GM19438 (cell line): ENCODE results near the gene PNPLA8.
"Not testable (repeated sequence)": the region's sequence is repeated elsewhere in the genome, so short reads cannot be mapped to it uniquely, and the experiment has no call there.

Experiments used
- ATAC-seq: cut with Tn5 transposase; IDR thresholded peaks from one replicate; pipeline ENCODE4 v1.9.1; 2021; ENCODE audit warnings: low read depth; ENCODE audit not compliant: unreplicated experiment

PNPLA8 gene

DNA sequence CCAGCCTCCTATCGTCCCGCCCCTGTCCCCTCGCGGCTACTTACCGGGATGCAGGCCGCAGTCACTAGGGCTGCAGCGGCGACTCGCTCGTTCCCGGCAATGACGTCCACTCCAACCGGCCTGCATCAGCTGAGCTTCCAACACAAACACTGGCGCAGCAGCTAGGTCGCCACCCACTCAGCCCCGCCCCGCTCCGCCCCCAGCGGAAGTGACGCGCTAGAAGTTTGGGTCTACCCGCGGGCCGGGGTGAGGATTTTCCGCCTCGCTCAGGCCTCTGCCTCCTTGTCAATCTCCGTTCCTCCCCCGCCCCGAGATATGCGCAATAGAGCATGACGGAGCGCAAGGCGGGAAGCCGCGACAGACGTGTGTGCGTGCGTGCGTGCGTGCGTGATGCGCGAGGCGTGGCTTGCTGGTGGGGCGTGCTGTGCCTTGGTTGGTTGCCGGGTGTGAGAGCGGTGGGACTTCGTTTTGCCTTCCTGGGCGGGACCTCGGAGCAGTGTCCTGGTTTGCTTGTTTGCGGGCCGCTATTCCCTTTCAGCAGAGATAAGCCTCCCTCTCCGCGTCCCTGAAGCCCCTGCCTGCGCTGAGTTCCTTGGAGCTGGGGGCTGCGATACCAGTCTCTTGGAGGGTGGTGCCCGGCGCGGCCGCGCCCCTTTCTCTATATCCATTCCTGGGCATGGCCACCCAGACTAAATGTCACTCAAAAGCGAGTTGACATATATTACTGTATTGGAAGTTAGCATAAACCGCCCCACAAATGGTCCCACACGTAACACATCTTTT is at the start of gene PNPLA8:
Gene PNPLA8 (minus strand): TSS at position 151 of the 783 bp plus-strand sequence. CDS start 10,644 bp downstream, outside the sequence.
- ATAC-seq: peak; percentile 93

DNA sequence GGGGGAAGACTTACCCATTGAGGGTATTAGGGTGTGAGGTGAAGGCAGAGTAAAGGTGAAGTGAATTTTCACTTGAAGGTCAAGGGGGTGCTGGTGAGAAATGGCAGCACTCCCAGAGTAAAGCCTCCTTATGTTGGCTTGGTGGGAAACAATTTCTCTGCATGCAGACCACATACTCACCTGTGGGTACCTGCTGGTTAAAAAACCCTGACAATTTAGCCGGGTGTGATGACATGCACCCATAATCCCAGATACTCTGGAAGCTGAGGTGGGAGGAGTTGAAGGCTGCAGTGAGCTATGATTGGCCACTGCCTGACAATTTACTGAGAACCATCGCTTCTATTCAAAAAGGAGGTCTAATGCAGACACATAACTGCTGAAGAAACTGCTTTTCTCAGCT is 49.2 kb upstream of the PNPLA8 start:
- ATAC-seq: no peak

GRCh38 chr7:108572480-108572879 is 46.5 kb upstream of the PNPLA8 start:
- no peak for ATAC-seq

DNA sequence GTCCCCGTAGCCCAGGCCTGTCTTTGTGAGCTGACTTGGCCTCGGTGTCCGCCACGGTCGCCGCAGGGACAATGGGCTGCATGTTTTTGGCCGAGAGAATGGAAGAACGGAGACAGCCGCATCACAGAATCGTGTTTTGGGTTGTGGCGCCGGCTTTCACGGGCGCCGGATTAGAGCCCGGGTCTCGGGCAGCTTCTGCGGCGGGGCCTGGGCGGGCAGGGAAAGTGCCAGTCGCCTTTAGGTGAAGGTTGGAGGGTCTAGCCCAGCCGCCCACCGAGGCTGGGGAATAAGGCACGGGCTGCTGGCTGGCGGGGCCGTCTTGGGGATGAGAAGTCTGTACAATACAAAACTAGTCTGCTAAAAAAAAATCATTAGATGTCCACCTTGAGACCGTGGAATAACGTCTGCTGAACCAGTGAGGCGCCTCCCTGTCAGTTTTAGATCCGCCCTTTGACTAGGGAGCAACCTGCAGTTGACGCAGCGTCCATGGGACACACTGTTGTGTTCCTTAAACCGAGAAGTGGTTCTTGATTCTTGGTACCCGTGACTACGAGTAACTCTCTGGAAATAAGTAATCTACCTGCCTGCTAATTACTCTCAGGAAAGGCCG is 44.3 kb upstream of the PNPLA8 start:
- ATAC-seq: peak; percentile 40

DNA sequence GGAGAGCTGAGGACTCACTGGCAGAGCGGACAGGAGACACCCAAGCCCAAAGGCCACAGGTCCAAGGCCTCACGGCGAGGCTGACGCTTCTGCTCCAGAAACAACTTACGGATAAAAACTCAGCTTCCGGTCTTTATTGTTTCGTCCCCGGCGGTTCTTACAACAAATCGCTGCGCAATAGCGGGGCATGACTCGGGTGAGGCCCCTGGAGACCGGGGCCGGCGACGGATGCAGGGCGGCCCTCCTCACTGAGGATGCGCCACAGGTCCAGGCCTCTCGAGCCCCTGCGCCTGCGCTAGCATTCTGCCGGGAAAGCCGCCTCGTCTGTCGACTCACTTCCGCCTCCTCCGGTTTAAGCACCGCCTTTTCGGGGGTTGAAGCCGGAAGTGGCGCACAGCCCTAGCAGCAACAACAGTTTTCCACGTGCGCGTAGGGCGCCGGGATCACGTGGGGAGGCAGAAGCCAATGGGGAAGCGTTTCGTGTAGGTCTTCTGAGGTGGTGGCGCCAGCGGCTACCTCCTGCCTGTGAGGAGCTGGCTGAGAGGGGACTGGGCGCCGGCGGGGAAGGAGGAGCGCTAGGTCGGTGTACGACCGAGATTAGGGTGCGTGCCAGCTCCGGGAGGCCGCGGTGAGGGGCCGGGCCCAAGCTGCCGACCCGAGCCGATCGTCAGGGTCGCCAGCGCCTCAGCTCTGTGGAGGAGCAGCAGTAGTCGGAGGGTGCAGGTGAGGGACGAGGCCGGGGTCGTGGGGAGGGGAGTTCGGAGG is 43.6 kb upstream of the PNPLA8 start, which contains the start of the genes DNAJB9 and THAP5:
Gene DNAJB9 (plus strand): TSS at position 494 of the 765 bp plus-strand sequence. CDS start 1,853 bp downstream, outside the sequence.
Gene THAP5 (minus strand): TSS at position 326 of the 765 bp plus-strand sequence. CDS start 137 bp downstream, at position 189.
- ATAC-seq: peak; percentile 90

DNA sequence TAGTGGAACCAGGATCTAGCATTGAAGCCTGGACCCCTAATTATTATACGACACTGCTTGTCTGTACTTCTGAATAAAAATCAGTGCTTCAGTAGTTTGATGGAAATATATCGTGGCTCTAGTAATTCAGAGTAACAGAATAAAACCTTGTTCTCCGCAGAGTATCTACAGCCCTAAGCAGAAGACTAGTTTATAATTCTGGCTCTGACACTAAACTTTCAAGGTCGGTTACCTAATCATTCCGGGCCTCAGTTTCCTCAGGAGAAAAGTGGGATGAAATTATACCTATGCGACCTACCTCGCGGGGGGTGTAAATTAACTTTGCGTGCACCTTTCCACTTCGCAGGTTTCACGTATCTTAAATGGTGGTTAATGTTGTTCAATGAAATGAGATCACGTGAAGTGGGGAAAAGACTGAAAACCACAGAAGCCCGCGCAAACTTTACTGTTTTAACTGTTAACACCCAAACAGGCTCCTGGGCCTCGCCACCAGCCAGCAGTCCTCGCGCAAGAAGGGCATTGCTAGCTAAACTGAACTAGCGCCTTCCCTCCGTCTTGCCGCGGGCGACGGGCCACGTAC is 43.0 kb upstream of the PNPLA8 start:
- no peak for ATAC-seq

DNA sequence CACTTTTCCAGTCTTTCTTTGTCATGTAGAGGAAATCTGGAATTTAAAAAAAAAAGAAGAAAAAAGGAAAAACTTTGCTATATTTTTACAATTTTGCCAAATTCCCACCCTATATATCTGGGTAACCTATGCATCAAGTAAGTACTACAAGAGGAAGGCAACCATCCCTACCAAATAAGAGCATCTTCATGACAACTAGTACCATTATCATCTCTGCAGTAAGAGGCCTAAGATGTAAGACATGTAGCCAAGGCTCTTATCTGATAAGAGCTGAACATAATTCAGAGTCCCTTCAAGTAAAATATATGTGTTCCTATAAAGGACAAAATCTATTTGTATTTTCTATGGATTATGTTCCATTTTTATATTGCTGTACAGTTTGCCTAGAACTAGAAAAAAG is 40.1 kb upstream of the PNPLA8 start:
- ATAC-seq: no peak

DNA sequence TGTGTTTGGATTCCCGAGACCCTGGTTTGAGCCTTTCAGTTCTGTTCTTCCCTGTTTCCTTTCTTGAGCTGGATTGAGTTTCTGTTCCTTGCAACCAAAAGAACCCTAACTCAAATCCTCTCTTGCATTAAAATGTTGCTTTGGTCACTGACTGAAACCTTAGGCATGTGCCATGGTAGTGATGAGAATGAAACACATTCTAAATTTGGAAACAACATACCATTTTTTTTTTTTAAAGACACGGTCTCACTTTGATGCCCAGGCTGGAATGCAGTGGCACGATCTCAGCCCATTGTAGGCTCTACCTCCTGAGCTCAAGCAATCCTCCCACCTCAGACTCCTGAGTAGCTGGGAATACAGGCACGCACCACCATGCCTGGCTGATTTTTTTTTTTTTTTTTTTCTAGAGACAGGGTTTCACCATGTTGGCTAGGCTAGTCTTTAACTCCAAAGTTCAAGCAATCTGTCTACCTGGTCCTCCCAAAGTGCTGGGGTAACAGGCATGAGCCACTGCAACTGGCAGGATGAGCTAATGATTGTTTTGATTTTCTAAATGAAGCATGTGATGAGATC is 35.2 kb upstream of the PNPLA8 start:
- no peak for ATAC-seq

- ATAC-seq: no peak
Measured at GRCh38 chr7:108559253-108559652, 33.3 kb upstream of the PNPLA8 start.

DNA sequence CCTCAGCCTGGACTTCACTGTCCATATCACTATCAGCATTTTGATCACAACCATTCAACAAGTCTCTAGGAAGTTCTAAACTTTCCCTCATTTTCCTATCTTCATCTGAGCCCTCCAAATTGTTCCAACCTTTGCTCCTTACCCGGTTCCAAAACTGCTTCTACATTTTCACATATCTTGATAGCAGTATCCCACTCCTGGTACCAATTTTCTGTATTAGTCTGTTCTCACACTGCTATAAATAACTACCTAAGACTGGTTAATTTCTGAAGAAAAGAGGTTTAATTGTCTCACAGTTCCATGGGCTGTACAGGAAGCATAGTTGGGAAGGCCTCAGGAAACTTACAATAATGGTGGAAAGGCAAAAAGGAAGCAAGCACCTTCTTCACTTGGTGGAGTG is 31.7 kb upstream of the PNPLA8 start:
- ATAC-seq: no peak

GRCh38 chr7:108557191-108557590 is 31.3 kb upstream of the PNPLA8 start:
- ATAC-seq: no peak

GRCh38 chr7:108556665-108557064 is 30.7 kb upstream of the PNPLA8 start:
- ATAC-seq: not testable (repeated sequence)

GRCh38 chr7:108548141-108548896 is 22.4 kb upstream of the PNPLA8 start:
- not testable (repeated sequence) for ATAC-seq

DNA sequence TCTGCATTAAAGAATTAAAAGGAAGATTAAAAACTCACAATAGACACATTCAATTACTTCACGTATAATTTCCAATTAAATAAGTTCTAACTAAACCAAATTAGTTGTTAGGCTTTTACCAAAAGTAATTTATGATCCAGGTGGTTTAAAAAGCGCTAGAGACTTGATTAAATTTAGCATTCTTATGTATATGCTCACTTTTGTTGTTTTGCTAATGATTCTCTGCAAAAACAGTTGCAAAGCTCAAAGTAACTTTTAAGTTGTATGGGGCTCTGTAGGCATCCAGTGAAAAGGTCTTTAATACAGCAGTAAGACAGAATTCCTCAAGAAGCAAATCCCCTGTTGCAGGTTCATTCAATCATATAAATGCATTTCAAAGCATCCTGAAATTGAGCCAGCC is 15.5 kb upstream of the PNPLA8 start:
- ATAC-seq: no peak

DNA sequence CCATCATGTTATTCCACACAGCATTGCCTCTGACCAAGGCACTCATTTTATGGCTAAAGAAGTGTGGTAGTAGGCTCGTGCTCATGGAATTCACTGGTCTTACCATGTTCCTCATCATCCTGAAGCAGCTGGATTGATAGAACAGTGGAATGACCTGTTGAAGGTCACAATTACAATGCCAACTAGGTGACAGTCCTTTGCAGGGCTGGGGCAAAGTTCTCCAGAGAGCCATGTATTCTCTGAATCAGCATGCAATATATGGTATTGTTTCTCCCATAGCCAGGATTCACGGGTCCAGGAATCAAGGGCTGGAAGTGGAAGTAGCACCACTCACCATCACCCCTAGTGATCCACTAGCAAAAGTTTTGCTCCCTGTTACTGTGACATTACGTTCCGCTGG is 12.8 kb upstream of the PNPLA8 start:
- ATAC-seq: not testable (repeated sequence)

GRCh38 chr7:108538236-108538635 is 12.3 kb upstream of the PNPLA8 start:
- ATAC-seq: not testable (repeated sequence)

GRCh38 chr7:108537229-108537628 is 11.3 kb upstream of the PNPLA8 start:
- ATAC-seq: no peak

DNA sequence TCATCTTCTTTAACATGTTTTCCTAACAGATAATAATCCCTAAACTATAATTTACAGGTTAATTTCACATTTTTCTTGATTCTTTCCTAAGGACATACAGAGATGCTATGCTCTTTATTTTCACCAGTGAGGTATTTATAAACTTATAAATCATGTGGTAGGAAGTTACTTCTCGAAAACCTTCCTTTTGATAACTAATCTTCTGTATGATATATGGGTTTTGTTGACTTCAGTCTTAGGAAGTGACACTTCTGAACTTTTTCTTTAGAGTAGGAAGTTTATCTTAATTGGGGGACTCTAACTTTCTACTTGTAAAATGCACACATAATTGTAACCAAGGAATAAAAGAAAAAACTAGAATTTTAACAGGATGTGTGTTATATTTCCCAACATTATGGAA is 9.8 kb upstream of the PNPLA8 start:
- no peak for ATAC-seq

DNA sequence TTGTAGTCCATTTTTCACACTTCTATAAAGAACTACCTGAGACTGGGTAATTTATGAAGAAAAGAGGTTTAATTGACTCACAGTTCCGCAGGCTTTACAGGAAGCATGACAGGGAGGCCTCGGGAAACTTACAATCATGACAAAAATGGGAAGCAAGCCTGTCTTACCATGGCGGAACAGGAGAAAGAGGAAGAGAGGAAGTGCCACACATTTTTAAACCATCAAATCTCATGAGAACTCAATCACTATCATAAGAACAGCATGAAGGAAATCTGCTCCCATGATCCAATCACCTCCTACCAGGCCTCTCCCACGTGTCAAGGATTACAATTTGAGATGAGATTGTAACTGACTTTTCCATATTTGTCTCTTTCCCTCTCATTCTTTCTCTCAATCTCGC is 9.3 kb upstream of the PNPLA8 start:
- ATAC-seq: no peak

DNA sequence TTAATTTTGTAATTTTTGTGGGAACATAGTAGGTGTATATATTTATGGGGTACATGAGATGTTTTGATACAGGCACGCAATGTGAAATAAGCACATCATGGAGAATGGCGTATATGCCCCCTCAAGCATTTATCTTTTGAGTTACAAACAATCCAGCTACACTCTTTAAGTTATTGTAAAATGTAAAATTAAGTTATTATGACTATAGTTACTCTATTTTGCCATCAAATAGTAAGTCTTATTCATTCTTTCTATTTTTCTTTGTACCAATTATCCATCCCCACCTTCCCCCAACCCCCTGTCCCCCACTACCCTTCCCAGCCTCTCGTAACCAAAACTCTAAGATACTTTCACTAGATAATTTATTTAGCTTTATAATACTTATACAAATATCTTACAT is 7.8 kb upstream of the PNPLA8 start:
- ATAC-seq: no peak
